ENCODE data around the gene ANKMY2. TPM values are rescaled to one million over a fixed set of nuclear protein-coding genes. Genes with fewer than 3 reads are reported as not detected.

Gene ANKMY2
- total RNA-seq, 2 donors from 2014 or later: 17.8 to 31.4 TPM

GRCh38 chr7:16561943-16562342 lies 83.6 kb downstream of the ANKMY2 start:
- Histone ChIP-seq H3K9ac (ENCODE audit: low read depth in 2 of 2, low read length in 2 of 2) (no peak overlapping the region), H3K27ac (no peak overlapping the region), H3K4me1 (no peaks in the 10 kb centered on the region), H3K27me3 (no peaks in the 10 kb centered on the region), H3K36me3 (no peaks in the 10 kb centered on the region), H3K4me3 (no peak overlapping the region), H3K9me3 (no peaks in the 10 kb centered on the region)
- no peak for TF ChIP-seq CTCF (IDR thresholded peaks at IDR 0.05)
- no peak for DNase-seq
- intact Hi-C loops (cut with DNase I): loop anchor here (5.0 kb wide), 1 partner anchor 130 kb away; no protein-coding TSS in a partner anchor

GRCh38 chr7:16559497-16560179 lies 85.9 kb downstream of the ANKMY2 start:
- no peak for DNase-seq
- Histone ChIP-seq H3K9ac (ENCODE audit: low read depth in 2 of 2, low read length in 2 of 2) (no peak overlapping the region), H3K9me3 (no peaks in the 10 kb centered on the region), H3K4me1 (no peaks in the 10 kb centered on the region), H3K36me3 (no peaks in the 10 kb centered on the region), H3K27me3 (no peaks in the 10 kb centered on the region), H3K27ac (no peak overlapping the region), H3K4me3 (no peak overlapping the region)
- no peak for TF ChIP-seq CTCF (IDR thresholded peaks at IDR 0.05)
- intact Hi-C loops (cut with DNase I): loop anchor here (5.0 kb wide), 1 partner anchor 127 kb away; no protein-coding TSS in a partner anchor

GRCh38 chr7:16558761-16559302 lies 86.7 kb downstream of the ANKMY2 start:
- H3K9me3 ChIP-seq: no peaks in the 10 kb centered on the region
- H3K9ac ChIP-seq (ENCODE audit: low read depth in 2 of 2, low read length in 2 of 2): no peak overlapping the region
- intact Hi-C loops (cut with DNase I): no loop called here
- H3K4me3 ChIP-seq: no peak overlapping the region
- no peak for TF ChIP-seq CTCF (IDR thresholded peaks at IDR 0.05)
- H3K36me3 ChIP-seq: no peaks in the 10 kb centered on the region
- no peak overlapping the region for H3K27ac ChIP-seq
- no peaks in the 10 kb centered on the region for H3K4me1 ChIP-seq
- no peaks in the 10 kb centered on the region for H3K27me3 ChIP-seq
- DNase-seq: no peak

GRCh38 chr7:16556359-16556758 lies 89.2 kb downstream of the ANKMY2 start:
- Histone ChIP-seq H3K27ac (no peak overlapping the region), H3K36me3 (no peaks in the 10 kb centered on the region), H3K9ac (ENCODE audit: low read depth in 2 of 2, low read length in 2 of 2) (no peak overlapping the region), H3K4me1 (no peaks in the 10 kb centered on the region), H3K27me3 (no peaks in the 10 kb centered on the region), H3K4me3 (no peak overlapping the region), H3K9me3 (no peaks in the 10 kb centered on the region)
- intact Hi-C loops (cut with DNase I): no loop called here
- DNase-seq: no peak
- TF ChIP-seq CTCF (IDR thresholded peaks at IDR 0.05): no peak

GRCh38 chr7:16554518-16555236 lies 90.9 kb downstream of the ANKMY2 start:
- no peak for TF ChIP-seq CTCF (IDR thresholded peaks at IDR 0.05)
- intact Hi-C loops (cut with DNase I): no loop called here

More at GRCh38 chr7:16554518-16555236, 90.9 kb downstream of the ANKMY2 start:
- H3K36me3 ChIP-seq: no peaks in the 10 kb centered on the region
- H3K9me3 ChIP-seq: no peaks in the 10 kb centered on the region
- H3K4me3 ChIP-seq: no peak overlapping the region
- H3K9ac ChIP-seq (ENCODE audit: low read depth in 2 of 2, low read length in 2 of 2): no peak overlapping the region
- no peak for DNase-seq
- no peaks in the 10 kb centered on the region for H3K27me3 ChIP-seq
- H3K4me1 ChIP-seq: no peaks in the 10 kb centered on the region
- no peak overlapping the region for H3K27ac ChIP-seq
